Right lobe of liver (tissue), 4 donors: Measurements from ENCODE around the gene NCS1.

Experiments
- POLR2A ChIP-seq: fragments of 450-650 bp; IDR thresholded peaks from one replicate; pipeline ENCODE4 v1.6.1; 2017; ENCODE audit warnings: antibody characterized with exemption, mild to moderate bottlenecking
- TF ChIP-seq, protein P1 (sequence below), 4 donors: fragments of 200-600 bp in 3 of 4; fragments of 450-650 bp in 1 of 4; IDR thresholded peaks; one replicate each; pipeline versions ENCODE4 v1.5.1 to v1.8.0; 2016 to 2022; ENCODE audit warnings: antibody characterized with exemption in 4 of 4, mild to moderate bottlenecking in 2 of 4
- donor health status: DM: no; HTN: no; CAD: no.
- donor health status: DM: no; HTN: no; CAD: no.
- donor health status: DM: no; HTN: yes; CAD: no.

DNA sequence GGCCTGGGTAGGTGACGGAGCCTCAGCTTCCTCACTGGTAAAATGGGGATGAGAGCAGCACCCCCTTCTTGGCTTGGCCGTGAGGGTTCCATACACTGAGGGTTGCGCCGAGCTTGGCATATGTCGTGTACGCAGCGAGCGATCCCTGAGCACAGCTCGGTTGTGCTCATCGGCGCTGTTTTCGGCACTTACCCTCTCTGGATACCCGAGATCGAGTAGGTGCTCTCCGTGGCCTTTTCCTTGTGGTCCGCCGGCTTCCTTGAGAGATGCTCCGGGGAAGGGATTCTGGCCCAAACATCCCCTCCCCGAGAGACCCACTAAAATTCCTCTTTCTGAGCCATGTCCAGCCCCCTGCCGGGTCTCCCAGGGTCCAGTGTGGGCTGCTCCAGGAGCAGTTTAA lies 53.4 kb downstream of the NCS1 start:
- no peak for TF ChIP-seq POLR2A
- TF ChIP-seq, protein P1, sequence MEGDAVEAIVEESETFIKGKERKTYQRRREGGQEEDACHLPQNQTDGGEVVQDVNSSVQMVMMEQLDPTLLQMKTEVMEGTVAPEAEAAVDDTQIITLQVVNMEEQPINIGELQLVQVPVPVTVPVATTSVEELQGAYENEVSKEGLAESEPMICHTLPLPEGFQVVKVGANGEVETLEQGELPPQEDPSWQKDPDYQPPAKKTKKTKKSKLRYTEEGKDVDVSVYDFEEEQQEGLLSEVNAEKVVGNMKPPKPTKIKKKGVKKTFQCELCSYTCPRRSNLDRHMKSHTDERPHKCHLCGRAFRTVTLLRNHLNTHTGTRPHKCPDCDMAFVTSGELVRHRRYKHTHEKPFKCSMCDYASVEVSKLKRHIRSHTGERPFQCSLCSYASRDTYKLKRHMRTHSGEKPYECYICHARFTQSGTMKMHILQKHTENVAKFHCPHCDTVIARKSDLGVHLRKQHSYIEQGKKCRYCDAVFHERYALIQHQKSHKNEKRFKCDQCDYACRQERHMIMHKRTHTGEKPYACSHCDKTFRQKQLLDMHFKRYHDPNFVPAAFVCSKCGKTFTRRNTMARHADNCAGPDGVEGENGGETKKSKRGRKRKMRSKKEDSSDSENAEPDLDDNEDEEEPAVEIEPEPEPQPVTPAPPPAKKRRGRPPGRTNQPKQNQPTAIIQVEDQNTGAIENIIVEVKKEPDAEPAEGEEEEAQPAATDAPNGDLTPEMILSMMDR (IDR thresholded peaks at IDR 0.05), result no peak
